Suppressor macrophage treated with lipopolysaccharide for 1 hour (primary cell): ENCODE results near the gene NPDC1.

Experiments
- DNase-seq, 3 donors: peaks; one replicate each; pipeline ENCODE4 v3.0.0-alpha.2; 2020 to 2022

The NPDC1 gene

DNA sequence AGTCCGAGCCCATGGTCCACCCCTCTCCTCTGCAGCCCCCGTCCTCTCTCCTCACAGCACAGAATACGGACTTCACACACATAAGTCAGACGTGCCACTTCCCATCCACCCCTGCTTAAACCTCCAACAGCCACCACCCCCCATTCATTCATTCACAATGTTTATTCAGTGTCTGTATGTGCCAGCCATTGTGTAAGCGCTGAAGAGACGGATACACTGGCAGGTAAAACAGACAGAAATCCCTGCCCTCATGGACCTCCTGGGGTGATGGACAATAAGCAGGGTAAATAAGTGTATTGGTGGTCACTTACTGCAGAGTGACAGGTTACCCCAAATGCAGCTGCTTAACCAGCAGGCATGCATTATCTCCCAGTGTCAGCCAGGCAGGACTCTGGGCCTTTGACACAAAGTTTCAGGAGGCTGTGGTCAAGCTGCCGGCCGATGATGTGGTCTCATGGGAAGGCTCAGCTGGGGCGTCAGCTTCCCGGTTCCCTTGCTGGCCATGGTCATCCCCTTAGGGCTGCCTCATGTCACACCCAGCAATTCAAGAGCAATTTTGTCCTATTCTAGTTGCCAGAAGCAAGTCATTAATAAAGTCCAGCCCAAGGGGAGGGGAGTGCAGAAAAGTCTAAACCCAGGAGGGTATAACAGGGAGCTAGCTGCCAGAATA lies 55.6 kb downstream of the NPDC1 start:
- DNase-seq, result no peak
